Mucosa of descending colon (tissue), 3 donors: ENCODE measurements around the gene DKK3. TPM values are rescaled to one million over a fixed set of nuclear protein-coding genes. Genes with fewer than 3 reads are reported as not detected.

Experiments
- ATAC-seq: fragments of 200-7000 bp; cut with Tn5 transposase; one replicate; pipeline ENCODE4 v1.9.1; 2020; ENCODE audit warnings: mild to moderate bottlenecking, moderate library complexity
- DNase-seq, 3 donors: peaks; one replicate each; pipeline ENCODE4 v3.0.0-alpha.2; 2020
- H3K36me3 ChIP-seq: fragments of 200-600 bp; one replicate; pipeline ENCODE4 v1.8.0; 2021; ENCODE audit warnings: low read depth, mild to moderate bottlenecking
- H3K4me1 ChIP-seq: fragments of 200-600 bp; one replicate; pipeline ENCODE4 v1.8.0; 2021; ENCODE audit warnings: low read depth, mild to moderate bottlenecking
- H3K4me3 ChIP-seq: fragments of 200-600 bp; one replicate; pipeline ENCODE4 v1.8.0; 2021; ENCODE audit warnings: mild to moderate bottlenecking
- H3K9me3 ChIP-seq: fragments of 200-600 bp; one replicate; pipeline ENCODE4 v1.8.0; 2021; ENCODE audit warnings: mild to moderate bottlenecking
- CTCF ChIP-seq: fragments of 200-600 bp; IDR thresholded peaks from one replicate; pipeline ENCODE4 v1.8.0; 2022; ENCODE audit warnings: antibody characterized with exemption, mild to moderate bottlenecking
- intact Hi-C, 2 donors: fragments of 100-400 bp; cut with DNase I in 1 of 2; cut with micrococcal nuclease in 1 of 2; formaldehyde crosslinking; loops; one replicate each; pipeline versions ENCODE4 v1.11.0 to v1.11.1; 2022; cut with DNase I, micrococcal nuclease
- total RNA-seq, 3 donors: library from RNA; stranded (reverse); fragmentation: NEBNext Ultra II Directional in 2 of 3; extraction: Animal tissue kit (Norgen Biotek cat#: 25700) in 2 of 3; gene quantifications; one replicate each; pipeline versions ENCODE4 v1.2.1 to v1.2.4, GENCODE V29; 2021 to 2023
- donor health status: DM: no; HTN: no; CAD: no; lungs with moderate emphysema.
- donor health status: DM: no; HTN: no; CAD: no.
- donor health status: DM: no; HTN: yes; CAD: no.

Gene DKK3
- total RNA-seq, 3 donors from 2014 or later = 9.1 to 52.9 (median 18.9) TPM

- ATAC-seq (no peak), DNase-seq (no peak)
- H3K36me3 ChIP-seq = no peaks in the 10 kb centered on the region
- no peaks in the 10 kb centered on the region for H3K4me1 ChIP-seq
- TF ChIP-seq CTCF = no peak
- no peak overlapping the region for H3K4me3 ChIP-seq
- intact Hi-C loops = no loop called here
- H3K9me3 ChIP-seq = peaks cover 5% of the 10 kb centered on the region
Measured at GRCh38 chr11:12026331-12027211, 18.1 kb upstream of the DKK3 start.

- TF ChIP-seq CTCF = no peak
- ATAC-seq = no peak
- no peak overlapping the region for H3K4me3 ChIP-seq
Measured at GRCh38 chr11:12024254-12024926, 16.0 kb upstream of the DKK3 start.

GRCh38 chr11:12023015-12023414 lies 14.6 kb upstream of the DKK3 start:
- H3K36me3 ChIP-seq = no peaks in the 10 kb centered on the region
- H3K4me1 ChIP-seq = no peaks in the 10 kb centered on the region
- no peak for TF ChIP-seq CTCF
- no peak overlapping the region for H3K4me3 ChIP-seq
- ATAC-seq (no peak), DNase-seq (no peak)
- intact Hi-C loops = no loop called here
- peaks cover 5% of the 10 kb centered on the region for H3K9me3 ChIP-seq

More at GRCh38 chr11:12024254-12024926, 16.0 kb upstream of the DKK3 start:
- DNase-seq = no peak
- H3K9me3 ChIP-seq = peaks cover 5% of the 10 kb centered on the region
- H3K4me1 ChIP-seq = no peaks in the 10 kb centered on the region
- intact Hi-C loops = no loop called here
- no peaks in the 10 kb centered on the region for H3K36me3 ChIP-seq

GRCh38 chr11:12020546-12020945 lies 12.1 kb upstream of the DKK3 start:
- H3K36me3 ChIP-seq = no peaks in the 10 kb centered on the region
- ATAC-seq (no peak), DNase-seq (no peak)
- intact Hi-C loops = no loop called here
- H3K4me1 ChIP-seq = no peaks in the 10 kb centered on the region
- no peak for TF ChIP-seq CTCF
- H3K9me3 ChIP-seq = peaks cover 5% of the 10 kb centered on the region
- H3K4me3 ChIP-seq = no peak overlapping the region

GRCh38 chr11:12019866-12020416 lies 11.5 kb upstream of the DKK3 start:
- ATAC-seq = no peak
- Histone ChIP-seq H3K9me3 (peaks cover 5% of the 10 kb centered on the region), H3K4me1 (no peaks in the 10 kb centered on the region), H3K4me3 (no peak overlapping the region), H3K36me3 (no peaks in the 10 kb centered on the region)
- intact Hi-C loops = no loop called here
- TF ChIP-seq CTCF = no peak
- DNase-seq = no peak
